CD14-positive monocyte (primary cell): Measurements from ENCODE around the gene MSRB3. TPM values are rescaled to one million over a fixed set of nuclear protein-coding genes. Genes with fewer than 3 reads are reported as not detected.

Experiments used
- DNase-seq, 3 donors: peaks; one replicate each; pipeline ENCODE4 v3.0.0-alpha.2; 2011 to 2022
- H2AFZ ChIP-seq: 2 replicates; pipeline ENCODE4 v1.6.0; 2012; ENCODE audit warnings: mild to moderate bottlenecking, low read depth, low read length, inconsistent platforms; ENCODE audit not compliant: insufficient read depth, poor library complexity, severe bottlenecking
- H3K27ac ChIP-seq, 2 donors: 1 replicate in 1 of 2; 2 replicates in 1 of 2; pipeline ENCODE4 v1.5.1; 2012 to 2013; ENCODE audit warnings: low read length in 2 of 2, control low read depth in 1 of 2, inconsistent platforms in 1 of 2, low read depth in 1 of 2, mild to moderate bottlenecking in 1 of 2
- H3K27me3 ChIP-seq, 2 donors: one replicate each; pipeline versions ENCODE4 v1.6.0 to v1.6.1; 2011 to 2013; ENCODE audit warnings: low read length in 2 of 2; ENCODE audit not compliant: control insufficient read depth in 2 of 2, insufficient read depth in 2 of 2
- H3K36me3 ChIP-seq, 2 donors: replicated peaks in 1 of 2; 1 replicate in 1 of 2; 2 replicates in 1 of 2; pipeline versions ENCODE4 v1.5.1 to v1.6.1; 2012 to 2013; ENCODE audit warnings: low read length in 2 of 2, control low read depth in 1 of 2, inconsistent platforms in 1 of 2, mild to moderate bottlenecking in 1 of 2; ENCODE audit not compliant: insufficient read depth in 2 of 2, control insufficient read depth in 1 of 2
- H3K4me1 ChIP-seq, 2 donors: 1 replicate in 1 of 2; 2 replicates in 1 of 2; pipeline versions ENCODE4 v1.5.1 to v1.6.1; 2012 to 2013; ENCODE audit warnings: low read length in 2 of 2, control low read depth in 1 of 2, inconsistent platforms in 1 of 2, mild to moderate bottlenecking in 1 of 2, moderate library complexity in 1 of 2; ENCODE audit not compliant: insufficient read depth in 2 of 2, control insufficient read depth in 1 of 2
- H3K4me2 ChIP-seq: replicated peaks from 2 replicates; pipeline ENCODE3; 2012; ENCODE audit warnings: low read length, moderate library complexity, mild to moderate bottlenecking; ENCODE audit not compliant: poor library complexity, severe bottlenecking; ENCODE audit errors: extremely low read depth
- H3K4me3 ChIP-seq, 3 experiments: fragments of 200-600 bp in 1 of 3; sonication (generic) in 1 of 3; replicated peaks in 1 of 3; 1 replicate in 2 of 3; 2 replicates in 1 of 3; pipeline ENCODE4 v1.5.1; 2011 to 2013; ENCODE audit warnings: low read length in 3 of 3, mild to moderate bottlenecking in 3 of 3, control low read depth in 2 of 3, low read depth in 2 of 3, inconsistent platforms in 1 of 3, moderate library complexity in 1 of 3
- H3K79me2 ChIP-seq: 2 replicates; pipeline ENCODE4 v1.6.0; 2012; ENCODE audit warnings: mild to moderate bottlenecking, control low read depth, inconsistent platforms, low read length, moderate library complexity; ENCODE audit not compliant: insufficient read depth
- H3K9ac ChIP-seq: 2 replicates; pipeline ENCODE4 v1.6.0; 2017; ENCODE audit warnings: low read length, mild to moderate bottlenecking; ENCODE audit not compliant: insufficient read depth, poor library complexity, severe bottlenecking
- H3K9me3 ChIP-seq, 2 donors: replicated peaks in 1 of 2; 1 replicate in 1 of 2; 2 replicates in 1 of 2; pipeline versions ENCODE4 v1.5.1 to v1.6.1; 2012 to 2013; ENCODE audit warnings: low read length in 2 of 2, control low read depth in 1 of 2; ENCODE audit not compliant: control insufficient read depth in 1 of 2, insufficient read depth in 1 of 2
- H4K20me1 ChIP-seq: 2 replicates; pipeline ENCODE4 v1.6.0; 2012; ENCODE audit warnings: mild to moderate bottlenecking, low read length, control low read depth, moderate library complexity; ENCODE audit not compliant: insufficient read depth
- H3K27ac Mint-ChIP-seq, 7 donors: one replicate each; pipeline ENCODE4 v1.8.0; 2020; ENCODE audit warnings: mild to moderate bottlenecking in 7 of 7, mixed read lengths in 7 of 7, moderate library complexity in 6 of 7, inconsistent platforms in 2 of 7
- H3K27me3 Mint-ChIP-seq, 3 donors: one replicate each; pipeline ENCODE4 v1.8.0; 2021 to 2022; ENCODE audit warnings: low read depth in 3 of 3, mild to moderate bottlenecking in 3 of 3, mixed read lengths in 3 of 3, moderate library complexity in 3 of 3, inconsistent platforms in 1 of 3
- H3K36me3 Mint-ChIP-seq, 2 donors: one replicate each; pipeline ENCODE4 v1.8.0; 2020; ENCODE audit warnings: mixed read lengths in 2 of 2, inconsistent platforms in 1 of 2, mild to moderate bottlenecking in 1 of 2
- H3K4me1 Mint-ChIP-seq: one replicate; pipeline ENCODE4 v1.8.0; 2020; ENCODE audit warnings: mild to moderate bottlenecking, mixed read lengths
- H3K4me3 Mint-ChIP-seq, 2 donors: one replicate each; pipeline ENCODE4 v1.8.0; 2020; ENCODE audit warnings: mild to moderate bottlenecking in 2 of 2, mixed read lengths in 2 of 2, moderate library complexity in 1 of 2
- H3K9me3 Mint-ChIP-seq, 7 donors: one replicate each; pipeline ENCODE4 v1.8.0; 2020 to 2022; ENCODE audit warnings: mixed read lengths in 7 of 7, mild to moderate bottlenecking in 6 of 7, moderate library complexity in 6 of 7, inconsistent platforms in 2 of 7
- WGBS: methylation state at CpG from one replicate; pipeline ENCODE4 v1.1.5; 2013; ENCODE audit warnings: missing lambda C conversion rate; ENCODE audit not compliant: insufficient coverage; 5-methylcytosine and 5-hydroxymethylcytosine counted together
- intact Hi-C, 2 donors: fragments of 100-400 bp; cut with micrococcal nuclease; formaldehyde crosslinking; loops; one replicate each; pipeline versions ENCODE4 v1.15.0 to v1.15.1; 2023
- polyA plus RNA-seq, 3 donors: library from polyadenylated mRNA; depleted of rRNA in 1 of 3; unstranded in 2 of 3; stranded (reverse) in 1 of 3; fragments of 300-500 nt in 2 of 3; fragments of >200 nt in 1 of 3; fragmentation: Illumina TruSeq in 2 of 3; gene quantifications; 1 replicate in 2 of 3; 2 replicates in 1 of 3; pipeline ENCODE4 v1.2.3, GENCODE V29; 2012 to 2021
- TF ChIP-seq, protein P1 (sequence below): fragments of 200-600 bp; IDR thresholded peaks from one replicate; pipeline ENCODE4 v1.8.0; 2022; ENCODE audit warnings: antibody characterized with exemption, mild to moderate bottlenecking

The MSRB3 gene
- polyA plus RNA-seq, 3 donors: 0.25 to 1.1 (median 1.0) TPM

DNA sequence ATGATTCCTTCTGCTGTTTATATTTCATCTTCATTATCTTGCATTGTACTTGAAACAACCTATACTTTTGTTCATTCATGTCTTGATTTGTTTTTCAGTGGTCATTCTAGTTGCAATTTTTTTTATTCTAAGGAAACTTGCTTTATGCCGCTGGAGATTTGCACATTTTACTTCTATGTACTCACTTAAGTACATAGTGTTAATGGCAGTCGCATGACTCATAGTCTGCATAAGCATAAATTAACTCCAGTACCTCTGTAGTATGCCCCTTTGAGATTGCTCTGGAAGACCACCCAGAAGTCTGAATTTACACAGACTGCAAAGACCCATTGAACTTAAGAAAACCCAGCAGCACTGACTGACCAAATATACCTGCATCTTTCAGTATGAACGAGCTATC is 77.0 kb downstream of the MSRB3 start:
- Histone ChIP-seq H3K4me1 (no peaks in the 10 kb centered on the region), H3K4me3 (no peak overlapping the region), H3K79me2 (no peaks in the 10 kb centered on the region), H3K9me3 (no peaks in the 10 kb centered on the region), H3K9ac (no peak overlapping the region), H3K27ac (no peak overlapping the region), H4K20me1 (no peaks in the 10 kb centered on the region), H3K36me3 (no peaks in the 10 kb centered on the region), H2AFZ (no peak overlapping the region), H3K4me2 (no peak overlapping the region), H3K27me3 (no peaks in the 10 kb centered on the region)
- Mint-ChIP-seq H3K4me1 (no peaks in the 10 kb centered on the region), H3K27ac (no peak overlapping the region), H3K9me3 (peaks cover 0 to 5% (median 2%) of the 10 kb centered on the region in 7 donors), H3K36me3 (peaks cover 0 to 7% of the 10 kb centered on the region in 2 donors), H3K4me3 (no peak overlapping the region), H3K27me3 (peaks cover 0 to 2% (median 0%) of the 10 kb centered on the region in 3 donors)
- intact Hi-C loops: no loop called here
- TF ChIP-seq, protein P1, sequence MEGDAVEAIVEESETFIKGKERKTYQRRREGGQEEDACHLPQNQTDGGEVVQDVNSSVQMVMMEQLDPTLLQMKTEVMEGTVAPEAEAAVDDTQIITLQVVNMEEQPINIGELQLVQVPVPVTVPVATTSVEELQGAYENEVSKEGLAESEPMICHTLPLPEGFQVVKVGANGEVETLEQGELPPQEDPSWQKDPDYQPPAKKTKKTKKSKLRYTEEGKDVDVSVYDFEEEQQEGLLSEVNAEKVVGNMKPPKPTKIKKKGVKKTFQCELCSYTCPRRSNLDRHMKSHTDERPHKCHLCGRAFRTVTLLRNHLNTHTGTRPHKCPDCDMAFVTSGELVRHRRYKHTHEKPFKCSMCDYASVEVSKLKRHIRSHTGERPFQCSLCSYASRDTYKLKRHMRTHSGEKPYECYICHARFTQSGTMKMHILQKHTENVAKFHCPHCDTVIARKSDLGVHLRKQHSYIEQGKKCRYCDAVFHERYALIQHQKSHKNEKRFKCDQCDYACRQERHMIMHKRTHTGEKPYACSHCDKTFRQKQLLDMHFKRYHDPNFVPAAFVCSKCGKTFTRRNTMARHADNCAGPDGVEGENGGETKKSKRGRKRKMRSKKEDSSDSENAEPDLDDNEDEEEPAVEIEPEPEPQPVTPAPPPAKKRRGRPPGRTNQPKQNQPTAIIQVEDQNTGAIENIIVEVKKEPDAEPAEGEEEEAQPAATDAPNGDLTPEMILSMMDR: no peak
- no CpG with 5 or more reads among the region's 3 CpGs for WGBS
- DNase-seq: no peak

- H3K9me3 ChIP-seq: no peaks in the 10 kb centered on the region
- H3K27me3 ChIP-seq: no peaks in the 10 kb centered on the region
- Mint-ChIP-seq H3K27me3 (peaks cover 0 to 2% (median 0%) of the 10 kb centered on the region in 3 donors), H3K36me3 (peaks cover 0 to 7% of the 10 kb centered on the region in 2 donors), H3K4me3 (no peak overlapping the region), H3K9me3 (no peaks in the 10 kb centered on the region), H3K27ac (no peak overlapping the region), H3K4me1 (no peaks in the 10 kb centered on the region)
- H3K4me1 ChIP-seq: no peaks in the 10 kb centered on the region
- H3K4me3 ChIP-seq: no peak overlapping the region
- intact Hi-C loops: no loop called here
- H3K4me2 ChIP-seq: no peak overlapping the region
- 14% methylated on average over 2 of the region's 4 CpGs for WGBS
- no peaks in the 10 kb centered on the region for H4K20me1 ChIP-seq
- TF ChIP-seq, protein P1: no peak
- no peak overlapping the region for H3K27ac ChIP-seq
- no peaks in the 10 kb centered on the region for H3K36me3 ChIP-seq
- no peak overlapping the region for H3K9ac ChIP-seq
- no peak overlapping the region for H2AFZ ChIP-seq
- DNase-seq: no peak
- H3K79me2 ChIP-seq: no peaks in the 10 kb centered on the region
These were observed 84.0 kb downstream of the MSRB3 start for GRCh38 chr12:65362234-65363031.
